Ascending aorta (tissue), 2 donors: ENCODE data around the gene NLRC3. TPM values are rescaled to one million over a fixed set of nuclear protein-coding genes. Genes with fewer than 3 reads are reported as not detected.
"Not testable (repeated sequence)": the region's sequence is repeated elsewhere in the genome, so short reads cannot be mapped to it uniquely, and the experiment has no call there.

Source experiments
- DNase-seq, 2 donors: peaks; one replicate each; pipeline ENCODE4 v3.0.0-alpha.2; 2019; ENCODE audit warnings: low spot score in 2 of 2
- H3K27ac ChIP-seq, 2 donors: fragments of 200-600 bp; sonication (generic); one replicate each; pipeline ENCODE4 v1.5.1; 2016 to 2017; ENCODE audit warnings: mild to moderate bottlenecking in 1 of 2
- H3K27me3 ChIP-seq: fragments of 200-600 bp; sonication (generic); one replicate; pipeline ENCODE4 v1.5.1; 2017
- H3K36me3 ChIP-seq, 2 donors: fragments of 200-600 bp; sonication (generic); one replicate each; pipeline ENCODE4 v1.5.1; 2016
- H3K4me1 ChIP-seq, 2 donors: fragments of 200-600 bp; sonication (generic); one replicate each; pipeline ENCODE4 v1.5.1; 2016 to 2017; ENCODE audit warnings: mild to moderate bottlenecking in 1 of 2
- H3K4me3 ChIP-seq, 2 donors: fragments of 200-600 bp; sonication (generic); one replicate each; pipeline ENCODE4 v1.5.1; 2016 to 2017; ENCODE audit warnings: mild to moderate bottlenecking in 1 of 2
- H3K9me3 ChIP-seq, 2 donors: fragments of 200-600 bp; sonication (generic); one replicate each; pipeline ENCODE4 v1.5.1; 2016
- intact Hi-C: fragments of 100-400 bp; cut with DNase I; formaldehyde crosslinking; loops from one replicate; pipeline ENCODE4 v1.15.1; 2023
- total RNA-seq: library from RNA; depleted of rRNA; stranded (reverse); fragments of >200 nt; gene quantifications from one replicate; pipeline ENCODE4 v1.1.0, GENCODE V29; 2016
- TF ChIP-seq, protein P1 (sequence below), 3 experiments: fragments of 200-600 bp in 2 of 3; fragments of 450-650 bp in 1 of 3; sonication (generic) in 2 of 3; IDR thresholded peaks; one replicate each; pipeline ENCODE4 v1.5.1; 2016 to 2019; ENCODE audit warnings: antibody characterized with exemption in 3 of 3, mild to moderate bottlenecking in 1 of 3, moderate library complexity in 1 of 3

The NLRC3 gene
- total RNA-seq, 1 donor from 2014 or later: 2.1 TPM

DNA sequence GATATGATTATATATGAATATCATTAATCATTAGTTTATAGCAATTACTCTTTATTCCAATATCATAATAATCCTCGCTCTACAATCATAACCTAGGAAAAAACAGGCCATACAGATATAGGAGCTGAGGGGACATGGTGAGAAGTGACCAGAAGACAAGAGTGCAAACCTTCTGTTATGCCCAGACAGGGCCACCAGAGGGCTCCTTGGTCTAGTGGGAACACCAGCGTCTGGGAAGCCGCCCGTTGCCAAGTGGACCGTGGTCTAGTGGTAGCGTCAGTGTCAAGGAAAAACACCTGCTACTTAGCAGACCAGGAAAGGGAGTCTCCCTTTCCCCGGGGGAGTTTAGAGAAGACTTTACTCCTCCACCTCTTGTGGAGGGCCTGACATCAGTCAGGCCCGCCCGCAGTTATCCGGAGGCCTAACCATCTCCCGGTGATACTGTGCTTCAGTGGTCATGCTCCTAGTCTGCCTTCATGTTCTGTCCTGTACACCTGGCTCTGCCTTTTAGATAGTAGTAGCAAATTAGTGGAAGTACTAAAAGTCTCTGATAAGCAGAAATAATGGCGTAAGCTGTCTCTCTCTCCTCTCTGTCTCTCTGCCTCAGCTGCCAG is 49.9 kb downstream of the NLRC3 start:
- peak; percentile 36 to 91 for DNase-seq
- H3K9me3 ChIP-seq, H3K27ac ChIP-seq, H3K4me1 ChIP-seq, H3K4me3 ChIP-seq, H3K27me3 ChIP-seq: not testable (repeated sequence)
- TF ChIP-seq, protein P1, sequence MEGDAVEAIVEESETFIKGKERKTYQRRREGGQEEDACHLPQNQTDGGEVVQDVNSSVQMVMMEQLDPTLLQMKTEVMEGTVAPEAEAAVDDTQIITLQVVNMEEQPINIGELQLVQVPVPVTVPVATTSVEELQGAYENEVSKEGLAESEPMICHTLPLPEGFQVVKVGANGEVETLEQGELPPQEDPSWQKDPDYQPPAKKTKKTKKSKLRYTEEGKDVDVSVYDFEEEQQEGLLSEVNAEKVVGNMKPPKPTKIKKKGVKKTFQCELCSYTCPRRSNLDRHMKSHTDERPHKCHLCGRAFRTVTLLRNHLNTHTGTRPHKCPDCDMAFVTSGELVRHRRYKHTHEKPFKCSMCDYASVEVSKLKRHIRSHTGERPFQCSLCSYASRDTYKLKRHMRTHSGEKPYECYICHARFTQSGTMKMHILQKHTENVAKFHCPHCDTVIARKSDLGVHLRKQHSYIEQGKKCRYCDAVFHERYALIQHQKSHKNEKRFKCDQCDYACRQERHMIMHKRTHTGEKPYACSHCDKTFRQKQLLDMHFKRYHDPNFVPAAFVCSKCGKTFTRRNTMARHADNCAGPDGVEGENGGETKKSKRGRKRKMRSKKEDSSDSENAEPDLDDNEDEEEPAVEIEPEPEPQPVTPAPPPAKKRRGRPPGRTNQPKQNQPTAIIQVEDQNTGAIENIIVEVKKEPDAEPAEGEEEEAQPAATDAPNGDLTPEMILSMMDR (IDR thresholded peaks at IDR 0.05): peak; percentile 54 to 83 (median 69)
- H3K36me3 ChIP-seq: peaks cover 35 to 45% of the 10 kb centered on the region in 2 donors
- intact Hi-C loops: loop anchor here (1.0 to 2.0 kb wide), 2 partner anchors 84 to 353 kb away; partner anchors contain the start of genes CREBBP and SLX4

- intact Hi-C loops: loop anchor here (2.0 kb wide), 1 partner anchor 355 kb away; the partner anchor contains the start of gene CREBBP
- Histone ChIP-seq H3K27ac (no peak overlapping the region), H3K36me3 (peaks cover 33 to 35% of the 10 kb centered on the region in 2 donors), H3K4me1 (peaks cover 0 to 5% of the 10 kb centered on the region in 2 donors), H3K27me3 (no peaks in the 10 kb centered on the region), H3K4me3 (no peak overlapping the region), H3K9me3 (no peaks in the 10 kb centered on the region)
- no peak for DNase-seq
- TF ChIP-seq, protein P1 (IDR thresholded peaks at IDR 0.05): no peak
Measured at GRCh38 chr16:3525951-3526350, 51.3 kb downstream of the NLRC3 start.

DNA sequence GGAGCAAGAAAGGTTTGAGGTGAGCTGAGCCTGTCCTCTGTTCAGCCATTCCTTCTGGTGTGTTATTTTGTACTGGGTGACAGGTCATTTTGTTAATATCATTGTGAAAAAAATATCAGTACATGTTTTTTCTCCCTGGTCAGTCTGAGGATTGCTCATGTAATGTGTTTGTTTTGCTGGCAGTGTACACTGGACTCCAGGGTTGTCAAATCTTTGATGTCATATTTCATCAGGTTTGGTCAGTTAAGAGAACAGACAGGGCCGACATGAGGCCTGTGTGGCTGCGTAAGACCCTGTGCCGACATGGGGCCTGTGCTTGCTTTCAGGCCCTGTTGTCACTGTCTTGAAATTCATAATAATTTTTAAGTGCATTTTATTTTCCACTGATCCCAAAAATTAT is 53.9 kb downstream of the NLRC3 start:
- Histone ChIP-seq H3K4me3 (no peak overlapping the region), H3K4me1 (peaks cover 0 to 5% of the 10 kb centered on the region in 2 donors), H3K27ac (no peak overlapping the region), H3K36me3 (peaks cover 23 to 25% of the 10 kb centered on the region in 2 donors), H3K9me3 (no peaks in the 10 kb centered on the region), H3K27me3 (no peaks in the 10 kb centered on the region)
- TF ChIP-seq, protein P1 (IDR thresholded peaks at IDR 0.05): no peak
- intact Hi-C loops: no loop called here
- DNase-seq: no peak

GRCh38 chr16:3520841-3521240 is 56.4 kb downstream of the NLRC3 start:
- H3K27ac ChIP-seq: peak overlapping the region; percentile 70 to 83
- DNase-seq: no peak
- H3K4me3 ChIP-seq: peak overlapping the region in 1 of 2 donors; percentile 37
- TF ChIP-seq, protein P1 (IDR thresholded peaks at IDR 0.05): peak in 2 of 3 experiments; percentile 15 to 22
- intact Hi-C loops: no loop called here
- no peaks in the 10 kb centered on the region for H3K9me3 ChIP-seq
- peaks cover 25 to 44% of the 10 kb centered on the region in 2 donors for H3K36me3 ChIP-seq
- peaks cover 0 to 5% of the 10 kb centered on the region in 2 donors for H3K4me1 ChIP-seq
- H3K27me3 ChIP-seq: no peaks in the 10 kb centered on the region

- Histone ChIP-seq H3K27ac (peak overlapping the region; percentile 70 to 83), H3K4me3 (peak overlapping the region in 1 of 2 donors; percentile 37), H3K27me3 (no peaks in the 10 kb centered on the region), H3K4me1 (peaks cover 0 to 5% of the 10 kb centered on the region in 2 donors), H3K9me3 (no peaks in the 10 kb centered on the region), H3K36me3 (peaks cover 22 to 44% of the 10 kb centered on the region in 2 donors)
- intact Hi-C loops: no loop called here
- TF ChIP-seq, protein P1 (IDR thresholded peaks at IDR 0.05): no peak
- DNase-seq: no peak
Measured at GRCh38 chr16:3520413-3520812, 56.8 kb downstream of the NLRC3 start.
